Activated naive CD8-positive, alpha-beta T cell treated with anti-CD3 and anti-CD28 coated beads, Interleukin-2, amount 50 U/mL, for 16 hours (primary cell): ENCODE results near the gene FAM24A.
"Not testable (repeated sequence)": the region's sequence is repeated elsewhere in the genome, so short reads cannot be mapped to it uniquely, and the experiment has no call there.

Experiments used
- DNase-seq: peaks from one replicate; pipeline ENCODE4 v3.0.0-alpha.2; 2020; ENCODE audit warnings: low read depth, low spot score

Gene FAM24A

DNA sequence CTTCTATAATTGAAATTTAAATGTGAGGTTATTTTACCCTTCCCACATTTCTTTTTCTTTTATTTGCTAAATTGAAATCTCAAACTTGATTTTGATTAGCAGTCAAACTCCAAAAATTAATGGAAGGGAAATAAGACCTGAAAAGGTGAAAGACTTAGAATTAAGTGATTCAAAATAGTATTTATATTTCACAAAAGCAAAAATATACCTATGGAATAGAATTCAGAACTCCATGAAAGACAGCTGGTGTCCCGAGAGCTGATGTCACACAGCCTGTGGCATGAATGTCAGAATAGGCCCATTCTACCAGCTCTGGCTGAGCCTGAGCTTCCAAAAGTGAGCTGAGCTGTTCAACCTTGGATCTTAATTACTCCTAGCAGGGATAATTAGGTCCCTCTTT, at the start of gene FAM24A:
Gene FAM24A, plus strand, starts transcription at position 301 of the 400 bp plus-strand sequence. CDS start 1,025 bp downstream, outside the sequence.
- no peak for DNase-seq

DNA sequence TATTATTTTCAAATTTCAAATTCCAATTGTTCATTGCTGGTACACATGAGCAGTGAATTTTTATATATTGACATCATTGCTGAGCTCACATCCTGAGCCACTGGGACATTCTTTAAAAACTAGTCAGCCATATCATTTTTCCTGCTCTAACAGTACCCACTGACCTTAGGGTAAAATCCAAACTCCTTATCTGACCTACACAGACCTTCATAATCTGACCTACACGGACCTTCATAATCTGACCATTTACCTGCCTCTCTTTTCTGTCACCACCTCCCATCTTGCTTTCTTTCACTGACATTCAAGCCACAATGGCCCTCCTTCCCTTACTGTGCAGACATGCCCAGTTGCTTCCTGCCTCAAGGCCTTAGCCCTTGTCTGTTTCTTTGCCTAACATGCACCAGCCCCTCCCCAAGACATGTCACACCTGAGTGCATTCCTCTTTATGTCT, 48.7 kb upstream of the FAM24A start:
- DNase-seq: no peak

DNA sequence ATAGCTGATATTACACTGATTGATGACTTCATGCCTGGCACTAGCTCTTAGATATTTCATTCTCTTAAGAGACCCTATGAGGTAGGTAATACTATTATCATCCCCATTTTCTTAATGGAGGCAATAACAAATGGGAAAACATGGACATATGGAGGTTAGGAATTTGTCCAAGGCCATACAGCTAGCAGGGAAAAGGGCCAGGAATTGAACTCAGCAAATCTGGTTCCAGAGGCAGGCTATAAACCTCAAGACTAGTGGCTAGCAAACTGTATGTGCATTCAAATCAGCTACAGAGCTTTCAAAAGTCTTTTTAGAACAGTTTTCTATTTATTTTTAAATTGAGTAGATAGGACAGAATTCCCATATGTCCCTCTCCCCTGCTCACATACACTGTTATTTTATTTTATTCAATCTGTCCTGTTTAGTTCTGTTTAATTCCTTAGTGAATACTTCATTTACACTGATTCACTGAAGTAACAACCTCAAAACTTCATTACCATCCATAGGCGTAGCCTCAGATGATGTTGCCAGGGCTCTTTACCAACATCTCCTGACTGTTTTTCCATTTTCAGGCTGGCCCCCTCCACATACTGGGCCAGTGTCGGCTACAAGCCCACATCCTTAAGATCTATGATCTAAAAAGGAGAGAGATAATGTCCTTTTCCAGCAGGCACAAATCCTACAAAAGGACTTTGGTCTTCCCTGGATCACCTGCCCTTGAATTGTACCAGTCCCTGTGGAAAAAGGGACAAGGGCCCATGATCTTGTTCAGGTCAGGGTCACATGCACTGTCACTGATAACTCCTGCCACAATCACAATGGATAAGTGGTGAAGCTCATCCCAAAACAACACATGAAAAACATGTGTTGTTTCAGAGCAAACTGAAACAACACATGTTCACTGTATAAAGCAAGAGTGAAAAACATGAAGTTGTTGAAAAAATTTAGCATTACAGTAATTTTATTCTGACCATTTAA, 46.9 kb upstream of the FAM24A start:
- no peak for DNase-seq

- no peak for DNase-seq
These were observed 46.2 kb upstream of the FAM24A start for GRCh38 chr10:122864194-122864592.

- no peak for DNase-seq
These were observed 45.5 kb upstream of the FAM24A start for GRCh38 chr10:122864901-122865300.

GRCh38 chr10:122866757-122867482, 43.5 kb upstream of the FAM24A start:
- DNase-seq: not testable (repeated sequence)

DNA sequence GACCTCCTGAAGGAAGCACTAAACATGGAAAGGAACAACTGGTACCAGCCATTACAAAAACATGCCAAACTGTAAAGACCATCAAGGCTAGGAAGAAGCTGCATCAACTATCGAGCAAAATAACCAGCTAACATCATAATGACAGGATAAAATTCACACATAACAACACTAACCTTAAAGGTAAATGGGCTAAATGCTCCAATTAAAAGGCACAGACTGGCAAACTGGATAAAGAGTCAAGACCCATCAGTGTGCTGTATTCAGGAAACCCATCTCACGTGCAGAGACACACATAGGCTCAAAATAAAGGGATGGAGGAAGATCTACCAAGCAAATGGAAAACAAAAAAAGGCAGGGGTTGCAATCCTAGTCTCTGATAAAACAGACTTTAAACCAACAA, 41.6 kb upstream of the FAM24A start:
- not testable (repeated sequence) for DNase-seq

DNA sequence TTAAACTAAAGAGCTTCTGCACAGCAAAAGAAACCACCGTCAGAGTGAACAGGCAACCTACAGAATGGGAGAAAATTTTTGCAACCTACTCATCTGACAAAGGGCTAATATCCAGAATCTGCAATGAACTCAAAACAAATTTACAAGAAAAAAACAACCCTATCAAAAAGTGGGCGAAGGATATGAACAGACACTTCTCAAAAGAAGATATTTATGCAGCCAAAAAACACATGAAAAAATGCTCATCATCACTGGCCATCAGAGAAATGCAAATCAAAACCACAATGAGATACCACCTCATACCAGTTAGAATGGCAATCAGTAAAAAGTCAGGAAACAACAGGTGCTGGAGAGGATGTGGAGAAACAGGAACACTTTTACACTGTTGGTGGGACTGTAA, 38.5 kb upstream of the FAM24A start:
- DNase-seq: not testable (repeated sequence)

- no peak for DNase-seq
These were observed 34.5 kb upstream of the FAM24A start for GRCh38 chr10:122875843-122876466.

- DNase-seq: no peak
These were observed 33.9 kb upstream of the FAM24A start for GRCh38 chr10:122876467-122876855.

- no peak for DNase-seq
These were observed 33.1 kb upstream of the FAM24A start for GRCh38 chr10:122877264-122877663.

DNA sequence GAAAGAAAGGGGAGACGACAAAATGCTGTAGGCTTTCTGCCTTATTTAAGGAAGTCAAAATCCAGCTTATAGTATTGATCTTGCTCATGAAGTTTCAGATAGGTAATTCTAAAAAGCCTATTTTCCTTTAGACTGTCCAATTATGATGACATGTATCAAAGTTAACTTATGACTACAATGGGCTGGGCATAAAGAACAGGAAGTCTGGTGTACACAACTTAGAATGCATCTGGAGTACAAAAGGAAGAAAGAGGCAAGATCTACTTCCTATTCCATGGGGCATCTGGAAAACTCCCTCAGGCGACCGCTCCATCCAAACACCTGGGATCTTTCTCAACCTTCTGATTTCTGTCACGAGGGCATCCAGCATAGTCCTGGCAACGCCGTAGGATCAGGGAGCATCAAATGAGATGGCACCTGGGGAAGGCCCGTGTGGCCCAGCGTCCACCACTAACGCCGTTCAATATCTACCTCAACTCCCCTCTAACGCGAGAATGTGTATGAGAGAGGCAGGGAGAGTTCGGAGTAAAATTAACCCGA, 31.5 kb upstream of the FAM24A start:
- DNase-seq: no peak

- DNase-seq: peak; percentile 91
These were observed 30.8 kb upstream of the FAM24A start, which contains the start of gene FAM24B for GRCh38 chr10:122879339-122880273. FAM24B (minus strand) TSS chr10:122879581; CDS start chr10:122850515, 29,066 bp downstream.

DNA sequence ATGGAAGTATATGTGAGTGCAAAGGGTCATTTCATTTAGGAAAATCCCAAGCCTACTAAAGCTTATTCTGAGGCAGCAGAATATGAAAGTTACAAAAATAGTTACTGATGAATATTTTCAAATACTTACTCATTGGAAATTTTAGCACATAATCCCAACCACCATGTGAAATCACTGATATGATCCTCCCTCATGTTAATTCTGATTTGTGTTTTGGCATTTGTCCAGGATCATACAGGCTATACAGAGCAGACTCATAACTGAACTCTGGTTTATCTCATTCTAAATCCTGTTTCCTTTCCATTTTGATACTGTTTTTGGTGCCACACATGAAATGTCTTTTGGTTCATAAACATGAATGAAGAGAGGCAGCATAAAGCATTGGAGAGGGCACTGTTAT, 27.6 kb upstream of the FAM24A start:
- no peak for DNase-seq

DNA sequence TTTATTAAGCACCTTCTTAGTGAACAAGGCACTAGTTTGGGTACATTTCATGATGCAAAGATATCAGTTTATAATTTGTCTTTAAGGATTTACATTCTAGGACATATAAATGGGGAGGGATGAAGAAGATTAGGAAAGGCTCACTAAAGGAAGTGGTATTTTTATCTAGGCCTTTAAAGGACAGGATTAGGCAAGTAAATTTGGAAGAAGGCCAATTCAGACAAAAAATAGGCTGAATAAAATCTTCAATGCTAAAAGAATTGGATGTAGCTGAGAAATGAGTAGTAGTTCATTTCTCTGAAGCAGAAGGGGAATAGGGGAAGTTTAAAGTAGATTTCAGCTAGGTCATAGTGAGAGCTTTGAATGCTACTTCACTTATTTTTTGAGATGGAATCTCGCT, 26.2 kb upstream of the FAM24A start:
- DNase-seq: no peak

DNA sequence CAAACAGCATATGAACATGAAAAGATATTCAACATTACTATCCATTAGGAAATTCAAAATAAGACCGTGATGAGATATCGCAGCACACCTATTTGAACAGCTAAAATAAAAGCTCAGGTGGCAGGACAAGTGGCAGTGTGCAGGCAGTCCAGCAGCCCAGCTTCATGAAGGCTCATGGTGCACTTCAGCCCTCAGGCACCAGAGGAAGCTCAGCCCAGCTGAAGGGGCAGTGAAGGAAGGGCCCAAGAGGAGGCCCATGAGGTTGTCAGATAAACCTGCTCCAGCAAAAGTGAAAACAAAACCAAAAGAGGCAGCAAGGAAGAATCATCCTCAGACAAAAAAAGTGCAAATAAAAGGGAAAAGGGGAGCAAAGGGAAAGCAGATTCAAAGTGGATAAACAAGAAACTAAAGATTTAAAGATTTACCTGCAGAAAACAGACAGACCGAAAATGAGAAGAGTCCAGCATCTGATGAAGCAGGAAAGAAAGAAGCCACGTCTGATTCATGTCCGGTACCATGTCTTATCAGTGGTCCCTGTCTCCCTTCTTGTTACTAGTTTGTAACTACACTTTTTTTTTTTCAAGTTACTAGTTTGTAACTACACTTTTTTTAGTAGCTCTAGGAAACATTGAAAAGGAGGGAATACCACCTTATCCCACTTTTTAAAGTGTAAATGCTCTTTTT, 16.0 kb upstream of the FAM24A start:
- no peak for DNase-seq

DNA sequence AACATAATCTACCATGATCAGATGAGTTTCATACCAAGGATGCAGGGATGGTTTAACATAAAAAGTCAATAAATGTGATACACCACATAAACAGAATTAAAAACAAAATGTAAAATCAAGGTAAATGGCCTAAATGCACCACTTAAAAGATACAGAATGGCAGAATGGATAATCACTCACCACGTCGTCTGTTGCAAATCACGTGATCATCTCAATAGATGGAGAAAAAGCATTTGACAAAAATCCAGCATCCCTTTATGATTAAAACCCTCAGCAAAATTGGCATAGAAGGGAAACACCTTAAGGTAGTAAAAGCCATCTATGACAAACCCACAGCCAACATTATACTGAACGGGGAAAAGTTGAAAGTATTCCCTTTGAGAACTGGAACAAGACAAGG, 6.5 kb upstream of the FAM24A start:
- not testable (repeated sequence) for DNase-seq

GRCh38 chr10:122911889-122912484, 1.6 kb downstream of the FAM24A start:
- no peak for DNase-seq

DNA sequence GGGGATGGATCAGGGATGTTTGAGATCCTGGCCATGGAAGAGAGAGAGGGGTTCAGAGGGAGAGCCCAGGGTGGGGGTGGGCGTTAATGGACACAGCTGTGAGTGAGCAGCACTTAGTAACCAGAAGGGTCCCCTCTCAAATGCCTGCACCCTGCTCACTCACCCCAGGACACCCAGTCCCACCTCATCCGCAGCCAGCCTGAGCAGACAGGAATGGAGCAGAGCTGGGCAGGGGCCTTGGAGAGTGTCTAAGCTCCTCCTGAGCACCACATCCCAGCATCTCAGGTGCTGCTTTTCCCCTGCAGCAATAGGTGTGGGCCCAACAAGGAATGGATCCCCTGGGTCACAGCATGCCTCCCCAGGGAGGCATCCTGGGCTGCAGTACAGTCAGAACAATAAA, 5.3 kb downstream of the FAM24A start:
- DNase-seq: no peak

DNA sequence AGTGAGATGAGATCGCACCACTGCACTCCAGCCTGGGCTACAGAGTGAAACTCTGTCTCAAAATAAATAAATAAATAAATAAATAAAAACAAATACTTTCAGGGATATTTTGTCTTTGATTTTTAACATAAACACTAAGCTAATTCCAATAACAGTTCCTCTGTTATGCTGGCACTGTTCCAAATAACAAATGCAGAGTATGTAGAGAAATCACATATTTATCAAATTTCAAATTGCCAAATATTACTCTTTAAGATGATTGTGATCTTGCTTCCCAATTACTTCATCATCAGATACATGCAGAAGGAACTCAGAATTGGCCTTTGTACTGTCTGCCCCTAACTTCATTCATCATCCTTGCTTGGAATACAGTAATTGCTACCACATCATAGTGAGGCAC, 19.7 kb downstream of the FAM24A start:
- no peak for DNase-seq
